ENCODE measurements around the gene ANKRD49.

The ANKRD49 gene

DNA sequence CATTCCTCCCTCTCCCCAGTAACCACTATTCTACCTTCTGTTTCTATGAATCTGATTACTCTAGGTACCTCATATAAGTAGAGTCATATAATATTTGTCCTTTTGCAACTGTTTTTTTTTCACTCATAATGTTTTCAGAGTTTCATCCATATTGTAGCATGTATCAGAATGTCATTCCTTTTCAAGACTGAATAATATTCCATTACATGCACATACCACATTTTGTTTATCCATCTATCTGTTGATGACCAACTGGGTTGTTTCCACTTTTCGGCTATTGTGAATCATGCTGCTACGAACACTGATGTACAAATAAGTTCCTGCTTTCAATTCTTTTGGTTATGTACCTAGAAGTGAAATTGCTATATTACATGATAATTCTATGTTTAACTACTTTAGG, 40.8 kb upstream of the ANKRD49 start:
- TF ChIP-seq, protein P1, sequence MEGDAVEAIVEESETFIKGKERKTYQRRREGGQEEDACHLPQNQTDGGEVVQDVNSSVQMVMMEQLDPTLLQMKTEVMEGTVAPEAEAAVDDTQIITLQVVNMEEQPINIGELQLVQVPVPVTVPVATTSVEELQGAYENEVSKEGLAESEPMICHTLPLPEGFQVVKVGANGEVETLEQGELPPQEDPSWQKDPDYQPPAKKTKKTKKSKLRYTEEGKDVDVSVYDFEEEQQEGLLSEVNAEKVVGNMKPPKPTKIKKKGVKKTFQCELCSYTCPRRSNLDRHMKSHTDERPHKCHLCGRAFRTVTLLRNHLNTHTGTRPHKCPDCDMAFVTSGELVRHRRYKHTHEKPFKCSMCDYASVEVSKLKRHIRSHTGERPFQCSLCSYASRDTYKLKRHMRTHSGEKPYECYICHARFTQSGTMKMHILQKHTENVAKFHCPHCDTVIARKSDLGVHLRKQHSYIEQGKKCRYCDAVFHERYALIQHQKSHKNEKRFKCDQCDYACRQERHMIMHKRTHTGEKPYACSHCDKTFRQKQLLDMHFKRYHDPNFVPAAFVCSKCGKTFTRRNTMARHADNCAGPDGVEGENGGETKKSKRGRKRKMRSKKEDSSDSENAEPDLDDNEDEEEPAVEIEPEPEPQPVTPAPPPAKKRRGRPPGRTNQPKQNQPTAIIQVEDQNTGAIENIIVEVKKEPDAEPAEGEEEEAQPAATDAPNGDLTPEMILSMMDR (IDR thresholded peaks at IDR 0.05; ENCODE audit: low read depth, low read length), result no peak
- Histone ChIP-seq H3K27me3 (no peaks in the 10 kb centered on the region), H3K36me3 (peaks cover 11% of the 10 kb centered on the region), H3K4me3 (ENCODE audit: low read depth, low read length) (no peak overlapping the region), H3K9me3 (no peaks in the 10 kb centered on the region), H3K4me1 (no peaks in the 10 kb centered on the region; the same call in 1 of the 2 replicates)
- no peak for DNase-seq

DNA sequence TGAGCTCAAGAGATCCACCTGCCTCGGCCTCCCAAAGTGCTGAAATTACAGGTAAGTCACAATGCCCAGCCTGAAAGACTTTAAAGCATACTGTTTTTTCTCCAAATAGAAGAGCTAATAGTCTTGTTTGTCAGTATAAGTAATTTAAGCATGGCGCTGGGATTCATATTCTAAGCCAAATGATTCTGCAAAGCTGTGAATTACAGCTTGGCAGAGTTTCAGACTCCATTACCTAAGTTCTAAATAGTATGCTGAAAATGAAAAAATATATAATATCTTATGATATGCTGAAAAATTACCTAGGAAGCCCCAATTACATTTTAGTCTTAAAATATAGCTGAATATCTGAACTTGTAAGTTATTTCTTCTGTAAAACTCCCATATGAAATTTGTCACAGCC, 39.5 kb upstream of the ANKRD49 start:
- no peak for DNase-seq
- TF ChIP-seq, protein P1 (IDR thresholded peaks at IDR 0.05; ENCODE audit: low read depth, low read length), result no peak
- no peaks in the 10 kb centered on the region; the same call in 1 of the 2 replicates for H3K4me1 ChIP-seq
- no peaks in the 10 kb centered on the region for H3K27me3 ChIP-seq
- no peaks in the 10 kb centered on the region for H3K9me3 ChIP-seq
- H3K36me3 ChIP-seq, result peaks cover 16% of the 10 kb centered on the region
- H3K4me3 ChIP-seq (ENCODE audit: low read depth, low read length), result no peak overlapping the region

DNA sequence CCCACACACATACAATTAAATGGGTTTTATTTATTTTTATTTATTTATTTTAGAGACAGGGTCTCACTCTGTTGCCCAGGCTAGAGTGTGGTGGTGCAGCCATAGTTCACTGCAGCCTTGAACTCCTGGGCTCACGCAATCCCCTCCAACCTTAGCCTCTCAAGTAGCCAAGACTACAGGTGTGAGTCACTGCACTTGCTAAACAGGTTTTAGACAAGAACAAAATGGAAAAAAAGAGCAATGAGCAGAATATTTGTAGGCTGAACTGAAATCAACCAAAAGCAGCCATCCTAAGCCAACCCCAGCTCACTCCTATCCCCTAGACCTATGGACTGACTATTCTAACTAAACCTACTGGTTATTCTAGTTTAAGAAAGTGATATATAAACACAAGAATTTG, 37.9 kb upstream of the ANKRD49 start:
- no peaks in the 10 kb centered on the region; the same call in 1 of the 2 replicates for H3K4me1 ChIP-seq
- no peak overlapping the region for H3K4me3 ChIP-seq (ENCODE audit: low read depth, low read length)
- H3K36me3 ChIP-seq, result peaks cover 26% of the 10 kb centered on the region
- TF ChIP-seq, protein P1 (IDR thresholded peaks at IDR 0.05; ENCODE audit: low read depth, low read length), result no peak
- no peak for DNase-seq
- H3K27me3 ChIP-seq, result no peaks in the 10 kb centered on the region
- no peaks in the 10 kb centered on the region for H3K9me3 ChIP-seq

DNA sequence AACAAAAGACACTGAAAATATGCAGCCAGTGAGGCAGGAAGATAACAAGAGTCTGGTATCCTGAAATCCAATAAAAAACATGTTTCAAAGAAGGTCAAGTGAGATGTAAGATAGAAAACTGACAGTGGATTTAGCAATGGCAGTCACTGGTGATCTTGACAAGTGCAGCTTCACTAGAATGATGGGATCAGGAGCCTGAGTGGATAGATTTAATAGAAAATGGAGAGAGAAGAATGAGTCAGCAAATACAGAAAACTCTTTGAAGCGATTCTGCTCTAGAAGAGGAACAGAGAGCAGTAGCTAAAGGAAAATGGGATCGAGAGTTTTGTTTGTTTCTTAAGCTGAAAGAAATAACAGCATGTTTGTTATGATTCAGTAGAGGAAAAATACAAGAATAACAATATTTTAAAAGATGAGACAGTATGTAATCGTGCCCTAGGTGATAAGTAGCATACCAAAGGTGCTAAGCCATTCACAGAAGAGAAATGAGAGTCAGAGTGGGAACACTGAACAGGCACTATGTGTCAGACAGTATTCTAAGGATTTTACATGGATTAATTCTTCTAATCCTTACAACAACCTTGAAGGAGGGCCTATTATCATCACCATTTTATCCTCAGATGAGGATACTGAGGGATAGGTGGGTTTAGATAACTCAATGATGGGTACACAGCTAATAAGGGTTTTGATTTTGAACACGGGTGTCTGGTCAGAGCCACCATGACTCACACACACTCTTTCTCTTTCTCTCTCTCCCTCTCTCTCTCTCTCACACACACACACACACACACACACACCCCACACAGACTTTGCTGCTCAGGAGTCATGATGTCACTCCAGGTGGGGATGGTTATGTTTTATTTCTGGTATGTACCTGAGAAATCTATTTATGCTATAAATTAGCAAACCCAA, 36.4 kb upstream of the ANKRD49 start:
- H3K36me3 ChIP-seq, result peaks cover 27% of the 10 kb centered on the region

DNA sequence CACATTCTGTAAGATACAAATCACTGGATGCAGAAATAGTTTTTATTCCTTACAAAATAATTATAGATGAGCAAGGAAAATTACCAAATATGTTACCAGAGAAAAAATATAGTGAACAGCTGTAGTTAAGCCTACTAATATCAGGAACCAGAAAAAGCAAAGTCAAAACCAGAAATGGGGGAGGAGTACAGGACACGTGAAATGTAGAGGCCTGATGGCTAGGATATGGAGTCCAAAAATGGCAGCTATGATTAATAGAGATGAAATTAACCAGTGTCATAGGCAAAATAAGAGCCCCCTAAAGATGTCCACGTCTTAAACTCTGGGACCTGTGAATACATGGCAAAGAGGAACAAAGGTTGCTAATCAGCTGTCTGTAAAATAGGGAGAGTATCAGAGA, 34.2 kb upstream of the ANKRD49 start:
- H3K4me3 ChIP-seq (ENCODE audit: low read depth, low read length), result no peak overlapping the region
- no peaks in the 10 kb centered on the region for H3K27me3 ChIP-seq
- H3K36me3 ChIP-seq, result peaks cover 25% of the 10 kb centered on the region
- no peaks in the 10 kb centered on the region; the same call in 1 of the 2 replicates for H3K4me1 ChIP-seq
- TF ChIP-seq, protein P1 (IDR thresholded peaks at IDR 0.05; ENCODE audit: low read depth, low read length), result no peak
- DNase-seq, result no peak
- no peaks in the 10 kb centered on the region for H3K9me3 ChIP-seq

More for the DNA sequence above, 36.4 kb upstream of the ANKRD49 start:
- H3K9me3 ChIP-seq, result no peaks in the 10 kb centered on the region
- TF ChIP-seq, protein P1 (IDR thresholded peaks at IDR 0.05; ENCODE audit: low read depth, low read length), result no peak
- no peaks in the 10 kb centered on the region; the same call in 1 of the 2 replicates for H3K4me1 ChIP-seq
- no peaks in the 10 kb centered on the region for H3K27me3 ChIP-seq
- H3K4me3 ChIP-seq (ENCODE audit: low read depth, low read length), result no peak overlapping the region
- no peak for DNase-seq

DNA sequence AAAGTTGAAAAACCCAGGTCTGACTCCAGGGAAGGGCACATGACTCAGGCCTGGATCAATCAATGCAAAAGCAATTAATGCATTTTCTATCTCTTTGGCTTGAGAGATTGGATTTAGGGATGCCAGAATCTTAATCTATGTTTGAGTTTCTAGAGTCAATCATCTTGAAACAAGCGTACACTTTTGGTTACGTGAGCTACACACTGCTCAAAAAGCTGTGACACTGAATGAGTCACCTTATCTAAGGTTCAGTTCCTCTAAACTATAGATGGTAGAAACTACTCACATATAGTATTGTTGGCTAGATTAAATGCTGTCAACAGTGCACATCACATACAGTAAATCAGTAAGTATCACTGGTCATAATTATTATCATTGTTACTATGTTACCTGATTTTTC, 24.4 kb upstream of the ANKRD49 start:
- Histone ChIP-seq H3K9me3 (no peaks in the 10 kb centered on the region), H3K36me3 (peaks cover 11% of the 10 kb centered on the region), H3K4me1 (no peaks in the 10 kb centered on the region), H3K27me3 (no peaks in the 10 kb centered on the region), H3K4me3 (ENCODE audit: low read depth, low read length) (no peak overlapping the region)
- DNase-seq, result no peak
- TF ChIP-seq, protein P1 (IDR thresholded peaks at IDR 0.05; ENCODE audit: low read depth, low read length), result no peak

Measured in BE2C (cell line).